GM21423 (cell line): ENCODE data around the gene ZNF516.
A peak's percentile ranks its signal among the peaks of the same experiment; 100 is the strongest.

Experiments used
- ATAC-seq: cut with Tn5 transposase; IDR thresholded peaks from one replicate; pipeline ENCODE4 v1.9.1; 2021; ENCODE audit warnings: mild to moderate bottlenecking, moderate library complexity; ENCODE audit not compliant: unreplicated experiment

ZNF516 gene

DNA sequence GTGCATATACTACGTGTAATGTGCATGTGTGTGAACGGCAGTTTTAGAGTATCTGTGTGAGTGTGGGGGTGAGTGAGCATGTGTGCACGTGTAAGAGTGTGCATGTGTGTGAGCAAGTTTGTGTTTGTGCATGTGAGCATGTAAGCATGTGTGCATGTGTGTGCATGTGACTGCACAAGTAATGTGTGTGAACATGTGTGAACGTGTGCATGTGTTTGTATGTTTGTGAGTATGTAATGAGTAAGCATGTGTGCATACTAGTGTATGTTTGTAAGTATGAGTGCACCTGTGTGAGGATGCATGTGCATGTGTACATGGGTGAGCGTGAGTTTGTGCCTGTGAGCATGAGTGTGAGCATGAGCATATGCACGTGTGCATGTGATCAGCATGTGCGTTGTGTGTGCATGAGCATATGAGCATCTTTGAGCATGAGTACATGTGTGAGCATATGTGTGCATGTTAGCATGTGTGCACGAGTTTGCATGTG, 90.7 kb downstream of the ZNF516 start:
- ATAC-seq = no peak

DNA sequence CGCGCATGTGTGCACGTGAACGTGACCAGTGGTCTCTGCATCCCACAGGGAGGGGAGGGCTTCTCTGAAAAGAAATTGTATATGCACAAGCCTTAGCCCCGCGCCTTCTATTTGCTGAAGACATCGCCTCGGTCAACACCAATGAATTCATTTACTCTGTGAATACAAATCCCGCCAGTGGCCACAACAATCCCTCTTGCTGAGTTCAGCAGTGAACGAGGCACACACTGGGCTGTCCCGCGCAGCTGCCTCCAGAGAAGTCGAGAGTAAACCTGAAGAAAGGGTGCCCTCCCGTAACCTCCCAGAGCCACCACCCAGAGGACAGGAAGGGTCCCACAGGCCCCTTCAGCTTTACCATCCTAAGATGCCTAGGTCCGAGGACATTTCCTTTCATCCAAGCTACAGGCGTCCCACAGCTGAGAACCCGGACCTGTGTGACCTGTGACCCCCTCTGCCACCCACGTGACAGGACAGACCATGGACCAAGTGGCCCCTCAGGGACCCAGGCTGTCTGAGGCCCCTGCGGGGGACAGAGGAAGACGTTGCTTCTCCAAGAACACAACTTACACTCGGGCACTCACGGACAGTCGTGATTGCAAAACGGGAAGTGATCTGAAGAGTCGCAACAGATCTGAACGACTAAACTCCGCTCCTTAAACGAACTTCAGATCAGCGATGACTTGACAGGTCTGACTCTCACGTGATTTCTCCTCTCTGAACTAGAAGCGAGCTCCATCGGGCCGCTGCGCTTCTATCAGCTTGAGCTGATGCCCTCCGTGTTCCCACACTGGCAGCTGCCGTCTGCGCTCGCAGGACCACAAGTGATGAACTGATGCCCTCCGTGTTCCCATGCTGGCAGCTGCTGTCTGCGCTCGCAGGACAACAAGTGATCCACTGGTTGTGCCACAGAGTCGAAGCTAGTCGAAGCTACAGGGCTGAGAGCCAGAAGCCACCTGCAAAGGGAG, 92.7 kb downstream of the ZNF516 start:
- ATAC-seq = no peak

DNA sequence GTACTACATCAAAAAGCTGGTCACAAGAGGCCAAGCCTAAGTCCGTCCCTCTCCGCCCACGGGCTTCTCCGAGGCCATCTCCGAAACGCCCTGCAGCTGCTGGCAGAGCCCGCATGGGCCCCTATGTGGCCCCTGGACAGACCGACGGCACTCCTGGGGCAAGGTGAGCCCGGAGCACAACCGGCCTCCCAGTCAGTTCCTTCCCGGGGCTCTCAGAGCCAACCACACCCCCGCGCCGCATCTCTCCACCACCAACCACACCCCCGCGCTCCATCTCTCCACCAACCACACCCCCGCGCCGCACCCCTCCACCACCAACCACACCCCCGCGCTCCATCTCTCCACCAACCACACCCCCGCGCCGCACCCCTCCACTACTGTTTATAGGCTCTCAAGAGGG, 93.5 kb downstream of the ZNF516 start:
- no peak for ATAC-seq

DNA sequence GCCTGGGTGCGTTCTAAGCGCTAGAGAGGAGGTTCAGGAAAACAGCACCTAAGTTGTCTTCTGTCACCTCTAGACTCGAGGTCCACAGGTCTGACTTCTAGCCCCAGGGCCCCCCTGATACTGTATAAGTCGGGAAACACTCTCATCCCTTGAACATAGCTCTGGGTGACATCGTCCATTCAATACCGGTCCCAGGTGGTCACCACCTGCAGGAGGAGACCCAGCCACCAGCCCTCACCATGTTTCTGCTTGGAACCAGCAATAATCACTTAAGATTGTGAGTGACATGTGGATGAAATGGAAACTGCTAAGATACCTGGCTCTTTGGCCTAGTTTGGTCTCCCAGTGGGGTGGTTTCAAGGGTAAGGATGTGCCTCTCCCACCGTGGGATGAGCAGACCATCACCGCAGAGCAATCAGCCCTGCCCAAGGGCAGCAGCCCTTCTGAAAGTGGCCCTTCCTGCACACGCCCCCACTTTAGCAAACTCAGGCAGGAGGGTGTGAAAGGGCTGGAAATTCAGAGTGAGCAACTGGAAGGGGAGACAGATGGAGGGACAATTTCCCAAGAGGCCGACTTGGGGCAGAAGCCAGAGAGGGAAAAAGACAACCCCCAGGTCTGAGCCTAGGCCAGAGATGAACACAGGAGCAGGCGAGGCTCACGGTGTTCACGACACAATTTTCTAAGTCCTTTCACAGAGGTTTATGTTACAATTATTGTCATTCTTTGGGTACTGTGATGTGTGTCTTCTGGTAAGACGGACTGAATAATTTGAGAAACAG, 95.2 kb downstream of the ZNF516 start:
- ATAC-seq = no peak

DNA sequence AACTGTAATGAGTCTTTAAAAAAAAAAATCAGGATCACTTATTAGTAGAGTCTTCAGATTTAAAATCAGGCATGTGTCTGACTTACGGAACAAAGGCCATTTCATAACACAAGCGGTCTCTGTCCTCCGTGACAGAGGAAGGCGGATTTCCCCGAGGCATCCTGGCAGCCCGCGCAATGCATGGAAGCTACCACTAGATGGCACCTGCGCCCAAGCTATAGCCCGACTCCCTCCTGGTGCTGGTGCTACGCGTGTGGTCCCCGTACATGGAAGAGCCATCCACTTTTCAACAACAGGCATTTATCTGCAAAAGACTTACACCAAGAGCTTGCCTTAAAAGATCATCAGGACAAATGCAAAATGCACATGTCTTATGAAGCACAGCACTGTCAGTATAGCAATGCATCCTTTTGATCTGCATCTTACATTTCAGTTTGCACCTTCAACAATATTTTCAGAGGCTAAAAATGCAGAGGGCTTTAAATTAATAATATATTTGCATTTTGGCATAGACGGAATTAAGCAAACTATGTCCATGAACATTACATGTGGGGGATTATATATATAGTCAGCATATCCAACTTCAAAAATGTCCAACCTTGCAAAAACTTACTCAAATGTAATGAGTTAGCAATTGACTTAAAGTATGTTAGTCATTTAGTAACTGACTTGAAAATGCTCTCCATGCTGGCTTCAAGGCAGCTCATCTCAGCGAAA, 96.0 kb downstream of the ZNF516 start:
- ATAC-seq = peak; percentile 92

DNA sequence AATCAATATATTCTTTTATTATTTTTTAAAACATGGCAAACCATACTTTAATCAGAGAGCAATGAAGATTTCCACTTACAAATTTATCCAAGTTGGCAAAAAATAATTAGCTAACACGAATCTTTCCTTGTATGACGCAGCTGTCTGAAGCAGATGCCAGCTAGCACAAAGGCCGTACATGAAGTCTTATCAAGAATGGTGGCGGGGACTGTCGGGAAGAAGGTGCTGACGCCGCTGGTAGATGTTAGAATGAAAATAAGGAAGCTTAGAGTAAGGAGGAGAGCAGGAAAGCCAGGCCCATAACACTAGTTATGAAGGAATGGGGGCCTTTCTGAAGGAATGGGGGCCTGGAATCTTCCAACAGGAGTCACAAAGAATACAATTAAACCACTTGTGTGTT, 96.7 kb downstream of the ZNF516 start:
- no peak for ATAC-seq

DNA sequence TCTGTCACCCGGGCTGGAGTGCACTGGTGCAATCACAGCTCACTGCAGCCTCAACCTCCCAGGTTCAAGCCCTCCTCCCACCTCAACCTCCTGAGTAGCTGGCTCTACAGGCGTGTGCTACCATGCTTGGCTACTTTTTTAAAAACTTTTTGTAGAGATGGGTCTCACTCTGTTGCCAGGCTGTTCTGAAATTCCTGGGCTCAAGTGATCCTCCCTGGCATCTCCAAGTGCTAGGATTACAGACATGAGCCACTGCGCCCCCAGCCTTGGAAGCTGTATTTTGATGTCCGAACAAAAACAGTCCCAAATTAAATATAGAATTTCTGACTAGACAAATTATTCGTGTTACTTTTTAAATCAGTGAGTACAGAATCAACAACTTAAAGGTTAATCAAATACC, 97.4 kb downstream of the ZNF516 start:
- no peak for ATAC-seq

DNA sequence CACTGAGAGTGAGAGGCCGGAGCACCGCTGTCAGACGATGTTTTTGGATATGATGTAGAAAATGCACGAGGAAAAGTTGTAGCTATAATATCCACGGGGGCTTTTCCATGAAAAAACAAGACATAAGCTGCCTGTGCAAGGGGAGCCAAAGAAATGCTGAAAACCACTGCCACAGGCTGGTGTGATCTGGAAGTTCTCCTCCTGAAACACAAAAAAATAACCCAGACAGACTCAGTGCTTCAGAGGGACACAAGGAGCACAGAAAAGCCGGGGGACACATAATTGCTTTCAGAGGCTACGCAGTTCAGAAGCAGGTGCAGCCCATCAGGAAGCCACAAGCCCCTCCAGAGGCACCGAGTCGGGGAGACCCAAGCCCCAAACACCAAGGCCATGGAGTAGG, 98.2 kb downstream of the ZNF516 start:
- no peak for ATAC-seq

DNA sequence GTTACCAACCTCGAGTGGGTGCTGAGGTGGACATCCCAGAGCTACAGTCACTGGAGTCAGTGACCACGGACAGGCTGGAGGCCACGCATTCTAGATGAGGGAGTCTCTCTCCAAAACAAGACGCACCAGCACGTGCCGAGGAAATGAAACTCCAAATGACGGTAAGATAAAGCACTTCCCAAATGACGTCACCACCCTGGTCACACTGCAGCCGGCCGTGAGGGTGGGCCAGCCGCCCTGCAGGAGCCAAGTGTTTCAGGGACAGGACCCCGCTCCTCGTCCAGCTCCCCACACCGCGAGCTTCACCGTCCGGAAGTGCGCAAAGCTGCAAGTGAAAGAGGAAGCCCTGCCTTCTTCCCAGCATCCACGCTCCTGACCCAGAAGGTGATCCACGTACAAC, 99.4 kb downstream of the ZNF516 start:
- ATAC-seq = no peak

DNA sequence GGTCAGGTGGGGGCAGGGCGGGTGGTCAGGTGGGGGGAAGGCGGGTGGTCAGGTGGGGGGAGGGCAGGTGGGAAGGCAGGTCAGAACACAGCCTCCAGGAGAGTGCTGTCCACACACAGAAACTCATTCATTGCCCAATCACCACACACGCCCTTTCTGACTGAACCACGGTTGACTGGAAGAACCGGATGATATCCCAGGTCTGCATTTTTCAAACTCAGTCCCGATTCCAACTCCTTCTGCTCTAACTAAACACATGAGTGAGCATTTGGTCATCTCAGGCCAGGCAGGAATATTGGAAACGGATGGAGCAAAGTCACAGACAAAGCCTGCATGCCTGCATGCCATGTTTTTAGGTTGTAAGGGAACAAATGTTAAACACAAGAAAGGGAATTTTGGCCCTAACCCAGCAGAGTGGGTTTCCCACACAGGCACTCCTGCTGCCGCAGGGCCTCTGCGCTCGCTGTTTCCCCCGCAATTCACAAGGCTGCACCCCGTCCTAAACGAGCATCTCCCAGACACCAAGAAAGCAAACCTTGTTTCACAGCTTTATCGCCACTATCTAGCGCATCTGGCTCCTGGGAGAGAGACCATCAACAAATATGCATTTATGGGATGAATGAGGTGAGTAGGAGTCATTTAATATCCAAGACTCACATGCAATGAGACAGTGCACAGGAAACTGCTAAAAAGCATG, 100.1 kb downstream of the ZNF516 start:
- ATAC-seq = no peak

DNA sequence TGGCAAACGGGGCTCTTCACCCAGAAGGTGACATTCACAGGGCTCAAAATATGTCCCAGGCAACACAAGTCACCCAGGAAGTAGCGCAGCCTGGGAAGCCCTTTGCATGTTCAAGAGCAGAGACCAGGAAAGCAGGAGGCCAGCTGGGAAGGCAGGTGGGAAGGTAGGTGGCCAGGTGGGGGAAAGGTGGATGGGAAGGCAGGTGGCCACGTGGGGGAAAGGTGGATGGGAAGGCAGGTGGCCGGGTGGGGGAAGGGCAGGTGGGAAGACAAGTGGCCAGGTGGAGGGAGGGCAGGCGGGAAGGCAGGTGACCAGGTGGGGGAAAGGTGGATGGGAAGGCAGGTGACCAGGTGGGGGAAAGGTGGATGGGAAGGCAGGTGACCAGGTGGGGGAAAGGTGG, 102.7 kb downstream of the ZNF516 start:
- ATAC-seq = no peak

DNA sequence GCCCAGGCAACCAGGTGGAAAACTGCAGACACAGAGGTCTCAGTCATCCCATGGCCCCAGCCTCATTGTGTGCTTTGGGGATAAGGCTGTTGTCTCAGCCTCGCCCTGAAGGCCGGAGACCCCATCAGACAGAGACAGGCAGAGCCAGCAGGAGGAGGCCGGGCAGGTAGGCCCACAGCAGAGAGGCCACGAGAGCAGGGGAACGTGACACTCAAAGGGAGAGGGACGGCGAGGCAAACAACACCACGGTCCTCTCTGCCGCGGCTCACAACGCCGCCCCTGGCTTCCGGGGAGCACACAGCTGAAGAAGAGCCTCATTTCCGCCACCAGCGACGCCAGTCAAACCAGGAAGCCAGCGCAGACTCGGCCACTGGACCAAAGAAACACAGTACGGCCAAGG, 103.3 kb downstream of the ZNF516 start:
- no peak for ATAC-seq

DNA sequence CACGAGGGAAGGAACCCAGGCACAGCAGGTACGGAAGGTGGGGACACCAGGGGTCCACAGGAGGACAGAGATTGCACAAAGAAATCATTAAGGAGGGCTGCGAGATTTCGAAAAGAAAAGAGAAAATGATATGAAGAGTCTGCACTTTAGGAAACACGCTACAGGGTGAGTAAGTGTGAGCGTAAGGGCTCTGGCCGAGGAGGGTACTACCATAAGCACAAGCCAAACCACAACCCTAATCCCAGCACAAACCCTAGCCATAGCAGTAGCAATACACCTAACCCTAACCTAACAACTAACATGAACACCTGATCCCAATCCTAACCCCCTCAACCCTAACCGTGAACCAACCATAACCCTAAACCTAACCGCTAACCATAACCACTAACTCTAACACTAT, 104.0 kb downstream of the ZNF516 start:
- no peak for ATAC-seq

DNA sequence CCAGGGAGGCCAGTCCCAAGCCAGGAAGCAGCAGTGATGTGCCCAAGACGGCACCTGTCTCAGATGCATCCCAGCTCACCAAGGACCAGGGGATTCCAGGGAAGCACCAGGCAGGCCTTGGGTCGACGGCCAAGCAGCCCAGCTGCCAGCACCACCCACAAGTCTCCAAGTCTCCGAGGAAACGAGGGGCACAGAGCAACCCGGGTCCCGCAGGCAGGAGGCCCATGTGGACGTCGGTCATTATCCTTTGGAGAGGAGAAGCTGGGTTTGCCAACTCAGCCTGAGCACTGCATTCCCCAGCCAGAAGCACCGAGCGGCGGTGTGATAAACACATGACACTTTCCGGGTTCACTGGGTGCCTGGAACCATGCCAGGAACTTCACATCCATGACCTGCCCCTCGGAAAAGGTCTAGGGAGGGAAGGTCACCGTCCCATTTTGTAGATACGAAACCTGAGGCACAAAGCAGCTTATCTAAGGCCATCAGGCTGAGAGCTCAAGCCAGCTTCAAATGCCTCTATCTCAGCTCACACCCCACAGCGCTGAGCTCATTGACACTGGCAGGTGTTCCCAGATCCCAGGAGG, 104.5 kb downstream of the ZNF516 start:
- ATAC-seq = no peak

DNA sequence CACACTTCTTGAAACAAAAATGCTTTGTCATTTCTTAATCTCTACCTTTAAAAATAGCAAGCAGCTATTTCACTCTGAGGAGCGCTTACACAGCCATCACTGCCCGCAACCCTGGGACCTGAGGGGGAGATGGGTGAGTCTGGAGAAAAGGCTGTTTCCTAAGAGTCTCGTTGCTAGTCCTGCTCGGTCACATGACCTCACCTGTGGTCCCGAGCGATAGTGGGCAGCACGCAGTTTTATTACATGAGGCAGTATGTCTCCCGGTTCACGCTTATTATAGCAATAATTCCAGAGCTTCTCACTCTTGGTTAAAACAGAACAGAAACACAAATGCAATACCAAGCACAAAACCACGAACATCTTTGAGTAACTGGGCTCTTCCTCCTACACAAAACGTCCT, 105.3 kb downstream of the ZNF516 start:
- no peak for ATAC-seq

DNA sequence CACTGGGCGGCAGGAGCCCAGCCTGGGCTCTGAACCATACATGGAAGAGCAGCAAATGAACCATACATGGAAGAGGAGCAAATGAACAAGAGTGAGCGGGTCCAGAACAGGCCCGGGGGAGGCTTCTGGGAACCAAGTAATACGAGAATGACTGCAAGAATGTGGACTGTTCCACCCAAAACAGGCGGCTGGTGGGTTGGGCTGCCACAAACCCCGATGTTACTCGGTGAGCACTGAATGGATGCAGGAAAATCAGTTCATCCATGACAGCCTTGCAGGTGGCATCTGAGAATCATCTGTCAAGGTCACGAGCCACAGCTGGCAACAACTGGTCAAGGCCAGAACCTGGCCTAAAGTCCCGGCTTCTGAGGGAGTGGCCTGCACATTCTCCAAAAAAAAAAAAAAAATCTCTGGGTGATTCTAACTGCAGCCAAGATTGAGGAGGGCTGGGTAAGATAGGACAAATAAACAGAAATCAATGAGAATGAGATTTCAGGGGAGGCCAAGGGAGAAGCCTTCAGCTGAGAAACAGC, 106.1 kb downstream of the ZNF516 start:
- ATAC-seq = no peak

DNA sequence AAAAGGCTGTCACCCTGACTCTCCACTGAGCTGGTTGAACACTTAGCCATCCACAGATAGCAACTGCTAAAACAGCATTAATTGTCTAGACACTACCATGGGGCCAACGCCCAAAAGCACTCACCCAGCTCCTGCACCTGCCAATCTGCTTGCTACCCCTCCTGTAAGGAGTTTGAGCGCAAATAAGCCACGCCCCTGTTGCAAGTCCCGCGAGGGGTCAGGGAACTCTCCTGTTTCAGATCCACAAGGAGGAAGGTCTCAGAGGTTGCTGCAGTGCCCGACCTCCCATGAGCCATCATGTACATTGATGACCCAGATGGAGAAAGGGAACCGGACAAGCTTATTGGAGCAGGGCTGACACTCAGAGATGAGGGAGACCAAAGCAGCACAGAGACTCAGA, 106.8 kb downstream of the ZNF516 start:
- no peak for ATAC-seq

DNA sequence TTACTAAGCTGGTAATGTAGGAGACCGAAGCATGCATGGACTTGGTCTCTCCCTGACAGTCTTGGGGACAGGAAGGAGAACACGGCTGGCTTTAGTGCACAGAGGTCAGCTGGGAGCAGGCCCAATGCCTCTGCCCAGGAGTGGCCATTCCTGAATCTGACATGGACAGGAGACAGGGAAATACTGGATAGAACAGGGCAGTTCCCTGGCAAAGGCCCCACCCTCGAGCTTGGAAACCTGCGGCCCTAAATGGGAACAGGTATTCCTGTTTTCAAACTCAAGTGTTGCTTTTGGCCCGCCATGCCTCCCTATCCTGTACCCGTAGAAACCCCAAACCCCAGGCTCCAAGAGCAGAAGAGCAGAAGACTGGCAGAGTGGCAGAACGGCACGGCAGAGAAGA, 107.4 kb downstream of the ZNF516 start:
- no peak for ATAC-seq

DNA sequence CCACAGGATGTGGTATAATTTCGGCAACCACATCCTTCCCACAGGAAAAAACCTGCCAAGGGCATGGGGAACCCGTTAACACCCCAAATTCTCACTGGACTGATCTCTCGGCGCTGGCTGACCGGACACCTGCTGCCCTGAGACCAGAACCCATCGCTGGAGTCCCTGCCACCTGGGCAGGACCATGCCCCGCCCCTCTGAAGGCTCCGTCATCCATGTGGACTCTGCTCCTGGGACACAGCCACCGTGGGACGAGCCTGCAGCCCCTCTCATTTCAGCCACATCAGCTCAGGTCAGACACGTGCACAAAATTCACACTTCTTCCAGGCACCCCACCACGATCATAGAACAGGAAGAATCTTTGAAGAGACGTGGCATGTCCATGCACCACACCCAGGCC, 108.2 kb downstream of the ZNF516 start:
- no peak for ATAC-seq

DNA sequence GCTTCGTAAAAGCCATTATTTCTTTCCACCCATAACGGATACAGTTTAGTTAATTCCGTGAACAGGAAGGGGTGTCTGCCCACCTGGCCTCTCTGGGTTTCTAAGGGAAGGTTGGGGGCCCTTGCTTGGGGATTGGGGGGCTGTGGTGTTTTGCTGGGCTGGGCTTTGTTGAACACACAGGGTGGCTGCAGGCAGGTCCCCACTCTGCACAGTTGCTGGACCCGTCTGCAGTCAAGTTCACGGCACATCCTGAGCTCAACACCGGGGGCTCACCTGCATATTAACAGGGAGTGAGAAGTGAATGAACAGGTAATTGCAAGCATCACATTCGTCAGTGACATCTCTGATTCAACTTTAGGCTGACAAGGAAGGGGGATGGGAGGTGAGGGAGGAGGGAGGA, 109.0 kb downstream of the ZNF516 start:
- ATAC-seq = no peak
